T-cell (primary cell): Measurements from ENCODE around the gene ZNF524. TPM values are rescaled to one million over a fixed set of nuclear protein-coding genes. Genes with fewer than 3 reads are reported as not detected.
A peak's percentile ranks its signal among the peaks of the same experiment; 100 is the strongest.

Experiments
- ATAC-seq, 4 experiments: fragments of 200-7000 bp in 3 of 4; fragments of 150-1000 bp in 1 of 4; cut with Tn5 transposase; replicated peaks in 1 of 4; 1 replicate in 3 of 4; 2 replicates in 1 of 4; pipeline ENCODE4 v1.10.0; 2021; ENCODE audit warnings: moderate library complexity in 3 of 4, mild to moderate bottlenecking in 2 of 4, moderate number of reproducible peaks in 1 of 4
- CTCF ChIA-PET, 2 donors: fragments of 300-600 bp; sonication (Branson Sonifier 250); formaldehyde crosslinking; loops; one replicate each; lab custom pipeline; 2022; ENCODE audit warnings: antibody characterized with exemption in 2 of 2; lab: Charles Lee
- POLR2A ChIA-PET, 2 donors: fragments of 300-600 bp; sonication (Branson Sonifier 250); formaldehyde crosslinking; loops; one replicate each; lab custom pipeline; 2022; ENCODE audit warnings: antibody characterized with exemption in 2 of 2; lab: Charles Lee
- DNase-seq, 35 experiments: peaks; one replicate each; pipeline versions ENCODE4 v3.0.0 to v3.0.0-alpha.2; 2013 to 2023
- H3K27ac ChIP-seq: one replicate; pipeline ENCODE4 v1.5.1; 2013; ENCODE audit warnings: low read length
- H3K27me3 ChIP-seq, 2 experiments: replicated peaks in 1 of 2; 1 replicate in 1 of 2; 2 replicates in 1 of 2; pipeline versions ENCODE4 v1.6.1 to v1.7.0; 2013; ENCODE audit warnings: low read length in 1 of 2, mixed read lengths in 1 of 2; ENCODE audit not compliant: control insufficient read depth in 2 of 2, insufficient read depth in 2 of 2; ENCODE audit errors: extremely low read depth in 1 of 2
- H3K36me3 ChIP-seq, 2 donors: 1 replicate in 1 of 2; 2 replicates in 1 of 2; pipeline versions ENCODE4 v1.6.1 to v1.7.0; 2013; ENCODE audit warnings: low read length in 1 of 2; ENCODE audit not compliant: control insufficient read depth in 2 of 2, insufficient read depth in 1 of 2; ENCODE audit errors: extremely low read depth in 1 of 2
- H3K4me1 ChIP-seq, 2 experiments: 1 replicate in 1 of 2; 2 replicates in 1 of 2; pipeline versions ENCODE4 v1.6.1 to v1.7.0; 2013; ENCODE audit warnings: low read length in 2 of 2, mixed read lengths in 1 of 2; ENCODE audit not compliant: insufficient read depth in 2 of 2, control insufficient read depth in 1 of 2; ENCODE audit errors: extremely low read depth in 1 of 2
- H3K4me3 ChIP-seq, 2 donors: 1 replicate in 1 of 2; 2 replicates in 1 of 2; pipeline versions ENCODE4 v1.5.1 to v1.7.0; 2013; ENCODE audit warnings: mild to moderate bottlenecking in 2 of 2, low read length in 1 of 2, moderate library complexity in 1 of 2; ENCODE audit not compliant: control insufficient read depth in 1 of 2; ENCODE audit errors: extremely low read depth in 1 of 2
- H3K9me3 ChIP-seq: 2 replicates; pipeline ENCODE4 v1.7.0; 2013
- H3K27ac Mint-ChIP-seq, 2 donors: one replicate each; pipeline ENCODE4 v1.8.0; 2020 to 2021; ENCODE audit warnings: mild to moderate bottlenecking in 2 of 2, mixed read lengths in 2 of 2
- H3K27me3 Mint-ChIP-seq, 2 donors: one replicate each; pipeline ENCODE4 v1.8.0; 2021 to 2022; ENCODE audit warnings: mixed read lengths in 2 of 2
- H3K36me3 Mint-ChIP-seq: one replicate; pipeline ENCODE4 v1.8.0; 2021; ENCODE audit warnings: mixed read lengths
- H3K4me1 Mint-ChIP-seq, 3 donors: one replicate each; pipeline ENCODE4 v1.8.0; 2020 to 2022; ENCODE audit warnings: mixed read lengths in 3 of 3, mild to moderate bottlenecking in 1 of 3
- H3K4me3 Mint-ChIP-seq, 3 donors: one replicate each; pipeline ENCODE4 v1.8.0; 2020 to 2022; ENCODE audit warnings: mild to moderate bottlenecking in 3 of 3, mixed read lengths in 3 of 3, moderate library complexity in 3 of 3
- H3K9me3 Mint-ChIP-seq, 3 donors: one replicate each; pipeline ENCODE4 v1.8.0; 2020 to 2022; ENCODE audit warnings: mixed read lengths in 3 of 3
- WGBS: methylation state at CpG from one replicate; pipeline ENCODE4 v1.1.5; 2013; ENCODE audit warnings: missing lambda C conversion rate; ENCODE audit not compliant: insufficient coverage; 5-methylcytosine and 5-hydroxymethylcytosine counted together
- total RNA-seq, 35 experiments: library from RNA in 6 of 35; stranded (reverse) in 6 of 35; fragments of 120-200 nt in 1 of 35; gene quantifications; one replicate each; pipeline versions ENCODE4 v1.2.1 to v1.2.4 and lab custom pipeline; 2013 to 2026

Gene ZNF524
- total RNA-seq, 5 donors from 2014 or later (not counting 1 experiment from before 2014, with no cell fraction given) = 14.9 to 42.2 (median 33.4) TPM

DNA sequence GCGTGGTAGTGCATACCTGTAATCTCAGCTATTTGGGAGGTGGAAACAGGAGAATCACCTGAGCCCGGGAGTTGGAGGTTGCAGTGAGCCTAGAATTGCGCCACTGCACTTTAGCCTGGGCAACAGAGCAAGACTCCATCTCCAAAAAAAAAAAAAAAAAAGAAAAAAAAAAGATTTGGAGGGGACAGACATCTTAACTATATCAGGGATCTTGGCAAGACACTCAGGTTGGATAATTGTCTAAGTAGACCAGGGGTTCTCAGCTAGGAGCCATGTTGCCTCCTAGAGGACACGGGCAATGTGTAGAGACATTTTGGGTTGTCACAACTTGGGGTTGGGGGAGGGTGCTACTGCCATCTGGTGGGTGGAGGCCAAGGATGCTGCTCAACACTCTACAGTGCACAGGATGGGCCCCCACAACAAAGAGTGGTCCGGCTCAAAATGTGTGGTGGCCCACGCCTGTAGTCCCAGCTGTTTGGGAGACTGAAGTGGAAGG is 38.8 kb downstream of the ZNF524 start:
- peaks cover 17% of the 10 kb centered on the region for H3K36me3 Mint-ChIP-seq
- H3K9me3 Mint-ChIP-seq = no peaks in the 10 kb centered on the region
- H3K27me3 ChIP-seq = no peaks in the 10 kb centered on the region
- DNase-seq (peak in 32 of 35 experiments; percentile 33 to 77 (median 58)), ATAC-seq (no peak)
- peaks cover 0 to 2% of the 10 kb centered on the region in 2 donors for H3K27me3 Mint-ChIP-seq
- no peak overlapping the region for H3K4me3 ChIP-seq
- peak overlapping the region; percentile 57 to 88 (median 67) for H3K4me3 Mint-ChIP-seq
- ChIA-PET CTCF (interaction anchor here in 1 of 2 donors (0.6 to 0.8 kb wide), 3 partner anchors 8 to 33 kb away, joined by 4 to 5 read pairs (median 4); no protein-coding TSS in a partner anchor), POLR2A (no interaction called here)
- 40% methylated on average over 1 of the region's 6 CpGs for WGBS
- peak overlapping the region; percentile 9 for H3K27ac ChIP-seq
- no peaks in the 10 kb centered on the region for H3K9me3 ChIP-seq
- peaks cover 24 to 78% of the 10 kb centered on the region in 2 experiments for H3K4me1 ChIP-seq
- H3K27ac Mint-ChIP-seq = peak overlapping the region; percentile 78 to 84
- H3K36me3 ChIP-seq = peaks cover 0 to 2% of the 10 kb centered on the region in 2 donors
- H3K4me1 Mint-ChIP-seq = peaks cover 70 to 75% (median 72%) of the 10 kb centered on the region in 3 donors

DNA sequence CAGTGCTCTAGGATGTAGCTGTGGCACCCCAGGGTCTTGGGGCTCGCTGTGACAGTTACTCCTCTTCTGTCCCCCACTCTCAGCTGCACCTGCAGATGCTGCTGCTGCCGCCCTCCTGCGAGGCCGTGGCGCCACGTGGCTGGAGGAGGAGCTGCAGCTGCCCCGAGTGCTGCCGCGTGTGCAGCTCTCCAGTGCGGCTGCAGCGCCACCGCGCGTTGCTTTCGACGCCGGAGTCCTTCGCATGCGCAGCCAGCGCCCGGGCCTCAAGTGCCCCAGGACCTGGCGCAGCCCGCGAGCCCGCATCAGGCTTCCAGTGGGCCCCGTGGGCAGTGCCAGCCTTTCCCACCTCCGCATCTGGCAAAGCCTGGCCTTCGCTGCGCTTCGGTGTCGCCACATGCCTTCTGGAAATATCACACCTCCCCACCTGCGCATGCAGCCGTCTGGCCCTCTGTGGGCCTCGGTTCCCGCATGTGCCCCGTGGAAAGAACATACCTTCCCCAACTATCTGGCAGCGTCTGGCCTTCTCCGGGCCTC is 40.0 kb downstream of the ZNF524 start:
- peak in 34 of 35 experiments; percentile 54 to 90 (median 72) for DNase-seq
- peaks cover 33 to 84% of the 10 kb centered on the region in 2 experiments for H3K4me1 ChIP-seq

DNA sequence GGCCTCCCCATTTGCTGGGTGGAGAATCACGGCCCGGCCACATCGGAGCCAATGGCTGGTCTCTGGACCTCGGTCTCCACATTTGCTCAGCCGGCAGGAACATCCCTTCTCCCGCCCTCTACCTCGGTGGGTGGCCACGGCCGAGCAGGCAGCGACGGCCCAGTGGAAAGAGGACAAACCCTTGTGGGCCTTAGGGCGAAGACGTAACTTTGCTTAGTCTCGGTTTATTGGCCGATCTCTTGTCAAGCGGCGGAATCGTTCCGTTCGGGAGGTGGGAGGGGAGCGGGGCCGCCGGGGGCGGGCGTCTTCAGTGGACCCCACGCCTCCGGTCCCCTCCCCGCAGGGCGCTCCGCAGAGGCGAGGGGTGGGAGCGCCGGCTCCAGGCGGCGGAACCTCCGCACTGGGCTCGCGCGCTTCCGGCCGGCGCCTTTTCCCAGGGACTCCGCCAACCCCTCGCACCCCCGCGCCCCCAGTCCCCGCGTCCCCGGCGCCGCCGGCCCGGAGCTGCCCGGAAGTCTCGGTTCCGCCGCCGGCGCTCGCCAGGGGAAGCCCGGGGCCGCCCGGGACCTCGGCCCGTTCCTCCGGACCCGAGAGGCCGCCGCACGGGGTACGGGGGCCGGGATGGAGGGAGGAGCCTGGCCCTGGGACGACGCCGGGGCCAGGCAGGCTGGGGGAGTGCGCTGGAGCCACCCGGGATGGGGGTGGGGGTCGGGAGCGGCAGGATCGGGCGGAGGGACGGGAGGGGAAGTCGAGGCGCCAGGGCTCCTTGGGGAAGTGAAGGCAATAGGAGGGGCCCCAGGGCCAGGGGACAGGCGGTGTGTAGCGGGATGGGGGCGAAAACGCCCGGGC is 40.7 kb downstream of the ZNF524 start, which contains the start of gene ZNF580:
Gene ZNF580, plus strand, starts transcription at position 426 of the 849 bp plus-strand sequence. CDS start 1,507 bp downstream, outside the sequence.
- H3K36me3 Mint-ChIP-seq = peaks cover 18% of the 10 kb centered on the region
- H3K4me1 Mint-ChIP-seq = peaks cover 65 to 77% (median 75%) of the 10 kb centered on the region in 3 donors
- peaks cover 29 to 79% of the 10 kb centered on the region in 2 experiments for H3K4me1 ChIP-seq
- CTCF ChIA-PET = interaction anchor here in 1 of 2 donors (1.0 to 1.1 kb wide), 2 partner anchors 9 to 16 kb away, joined by 3 to 5 read pairs; partner anchors contain the start of gene ZNF784
- peak; percentile 18 to 39 (median 30) for ATAC-seq
- peak within 1 kb of the TSS; percentile 79 to 88 (median 84) for H3K4me3 Mint-ChIP-seq
- H3K36me3 ChIP-seq = peaks cover 10 to 13% of the 10 kb centered on the region in 2 donors
- no peaks in the 10 kb centered on the region for H3K9me3 Mint-ChIP-seq
- 2% methylated on average over 72 of the region's 89 CpGs for WGBS
- no peaks in the 10 kb centered on the region for H3K27me3 ChIP-seq
- H3K27me3 Mint-ChIP-seq = peaks cover 0 to 2% of the 10 kb centered on the region in 2 donors
- H3K27ac ChIP-seq = peak within 1 kb of the TSS; percentile 67
- H3K9me3 ChIP-seq = no peaks in the 10 kb centered on the region
- peak in 13 of 35 experiments; percentile 16 to 70 (median 49) for DNase-seq
- peak within 1 kb of the TSS; percentile 90 to 93 for H3K27ac Mint-ChIP-seq
- peak within 1 kb of the TSS; percentile 66 to 79 for H3K4me3 ChIP-seq
- POLR2A ChIA-PET = interaction anchor here in 1 of 2 donors (0.6 kb wide), 1 partner anchor 1121 kb away, joined by 3 read pairs; no protein-coding TSS in a partner anchor

More for the DNA sequence above, 40.0 kb downstream of the ZNF524 start:
- H3K4me3 ChIP-seq = peak overlapping the region in 1 of 2 donors; percentile 33
- H3K27me3 Mint-ChIP-seq = peaks cover 0 to 2% of the 10 kb centered on the region in 2 donors
- H3K9me3 ChIP-seq = no peaks in the 10 kb centered on the region
- 22% methylated on average over 32 of the region's 38 CpGs for WGBS
- CTCF ChIA-PET = interaction anchor here in 1 of 2 donors (0.7 to 1.1 kb wide), 3 partner anchors 9 to 16 kb away, joined by 3 to 5 read pairs (median 5); partner anchors contain the start of genes U2AF2 and ZNF784
- no peaks in the 10 kb centered on the region for H3K27me3 ChIP-seq
- peaks cover 6 to 9% of the 10 kb centered on the region in 2 donors for H3K36me3 ChIP-seq
- H3K27ac Mint-ChIP-seq = peak overlapping the region; percentile 84 to 87
- POLR2A ChIA-PET = interaction anchor here in 1 of 2 donors (0.6 kb wide), 1 partner anchor 1121 kb away, joined by 3 read pairs; no protein-coding TSS in a partner anchor
- peak overlapping the region; percentile 66 to 88 (median 75) for H3K4me3 Mint-ChIP-seq
- H3K4me1 Mint-ChIP-seq = peaks cover 72 to 78% (median 73%) of the 10 kb centered on the region in 3 donors
- H3K36me3 Mint-ChIP-seq = peaks cover 17% of the 10 kb centered on the region
- peak; percentile 28 to 59 (median 36) for ATAC-seq
- H3K9me3 Mint-ChIP-seq = no peaks in the 10 kb centered on the region
- peak overlapping the region; percentile 67 for H3K27ac ChIP-seq

DNA sequence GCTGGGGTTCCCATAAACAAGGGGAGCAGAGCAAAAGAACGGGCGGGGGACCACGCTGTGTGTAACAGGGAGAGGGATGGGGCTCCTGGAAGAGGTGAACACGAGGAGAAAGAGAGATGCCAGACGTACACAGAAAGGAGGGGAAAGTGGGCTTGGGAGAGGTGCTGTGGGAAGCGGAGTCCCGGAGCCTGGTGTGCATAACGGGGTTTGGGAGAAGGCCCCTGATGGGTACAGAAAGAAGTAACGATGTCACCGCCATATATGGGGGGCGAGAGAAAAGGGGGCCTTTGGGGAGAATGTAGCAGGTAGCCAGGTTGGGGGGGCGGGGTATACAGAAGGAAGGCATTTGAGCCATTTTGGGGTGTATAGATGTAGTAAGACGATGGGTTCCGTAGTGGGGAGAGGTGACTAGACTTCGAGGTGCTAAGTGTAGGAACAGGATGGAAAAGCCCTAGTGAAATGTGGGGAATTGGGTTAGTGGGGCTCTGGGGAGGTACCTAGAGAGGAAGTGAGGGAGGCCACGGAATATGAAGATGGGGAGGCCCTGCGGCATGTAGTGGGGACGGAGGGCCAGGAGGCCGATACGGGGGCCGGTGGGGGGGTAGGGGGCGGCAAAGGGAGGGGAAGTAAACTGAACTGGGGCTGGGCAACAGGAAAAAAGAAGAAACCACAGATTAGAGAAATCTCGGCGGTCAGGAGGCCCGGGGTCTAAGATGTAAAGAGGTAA is 41.5 kb downstream of the ZNF524 start:
- peak in 4 of 35 experiments; percentile 36 to 64 (median 40) for DNase-seq
- Histone ChIP-seq H3K9me3 (no peaks in the 10 kb centered on the region), H3K4me3 (peak overlapping the region; percentile 66 to 79), H3K27me3 (no peaks in the 10 kb centered on the region), H3K27ac (peak overlapping the region; percentile 63), H3K4me1 (peaks cover 22 to 71% of the 10 kb centered on the region in 2 experiments), H3K36me3 (peaks cover 10 to 13% of the 10 kb centered on the region in 2 donors)
- ChIA-PET POLR2A (no interaction called here), CTCF (interaction anchor here in 1 of 2 donors (1.5 to 1.7 kb wide), 2 partner anchors 9 to 13 kb away, joined by 4 read pairs; partner anchors contain the start of gene U2AF2)
- peaks cover 57 to 69% (median 67%) of the 10 kb centered on the region in 3 donors for H3K4me1 Mint-ChIP-seq
- peak overlapping the region; percentile 79 to 88 (median 84) for H3K4me3 Mint-ChIP-seq
- H3K27ac Mint-ChIP-seq = peak overlapping the region; percentile 90 to 93
- H3K9me3 Mint-ChIP-seq = no peaks in the 10 kb centered on the region
- H3K27me3 Mint-ChIP-seq = peaks cover 0 to 2% of the 10 kb centered on the region in 2 donors
- WGBS = 0% methylated on average over 25 of the region's 25 CpGs
- ATAC-seq = peak; percentile 1 to 7 (median 4)
- H3K36me3 Mint-ChIP-seq = peaks cover 15% of the 10 kb centered on the region

DNA sequence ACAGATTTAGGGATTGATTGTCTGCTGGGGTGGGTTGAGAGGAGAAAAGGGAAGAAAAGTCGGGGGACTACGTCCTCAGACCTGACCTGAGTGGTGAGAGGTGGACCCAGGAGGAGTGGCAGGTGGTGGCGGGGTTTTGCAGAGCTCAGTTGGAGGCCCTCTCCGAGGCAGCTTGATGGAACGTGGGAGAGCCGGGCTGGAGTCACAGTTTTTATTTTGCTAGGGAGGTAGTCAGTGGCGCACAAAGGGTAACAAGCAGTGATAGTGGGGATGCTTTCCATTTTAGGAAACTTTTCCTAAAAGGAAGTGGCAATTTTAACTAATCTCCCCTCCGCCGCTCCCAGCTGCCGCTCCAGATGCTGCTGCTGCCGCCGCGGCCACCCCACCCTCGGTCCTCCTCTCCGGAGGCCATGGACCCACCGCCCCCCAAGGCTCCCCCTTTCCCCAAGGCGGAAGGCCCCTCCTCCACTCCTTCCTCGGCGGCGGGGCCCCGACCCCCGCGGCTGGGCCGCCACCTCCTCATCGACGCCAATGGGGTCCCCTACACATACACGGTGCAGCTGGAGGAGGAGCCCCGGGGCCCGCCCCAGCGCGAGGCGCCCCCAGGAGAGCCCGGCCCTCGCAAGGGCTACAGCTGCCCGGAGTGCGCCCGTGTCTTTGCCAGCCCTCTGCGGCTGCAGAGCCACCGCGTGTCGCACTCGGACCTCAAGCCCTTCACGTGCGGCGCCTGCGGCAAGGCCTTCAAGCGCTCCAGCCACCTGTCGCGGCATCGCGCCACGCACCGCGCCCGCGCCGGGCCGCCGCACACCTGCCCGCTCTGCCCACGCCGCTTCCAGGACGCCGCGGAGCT is 42.3 kb downstream of the ZNF524 start:
- DNase-seq (peak in 5 of 35 experiments; percentile 30 to 50 (median 39)), ATAC-seq (peak; percentile 8 to 21 (median 18))
- WGBS = under 1% methylated on average over 56 of the region's 65 CpGs
- peak overlapping the region; percentile 66 to 79 for H3K4me3 ChIP-seq
- H3K9me3 ChIP-seq = no peaks in the 10 kb centered on the region
- H3K27me3 ChIP-seq = no peaks in the 10 kb centered on the region
- peaks cover 24 to 71% of the 10 kb centered on the region in 2 experiments for H3K4me1 ChIP-seq
- Mint-ChIP-seq H3K4me3 (peak overlapping the region; percentile 83 to 90 (median 88)), H3K36me3 (peaks cover 15% of the 10 kb centered on the region), H3K4me1 (peaks cover 52 to 67% (median 63%) of the 10 kb centered on the region in 3 donors), H3K27ac (peak overlapping the region; percentile 96 to 98), H3K27me3 (peaks cover 0 to 2% of the 10 kb centered on the region in 2 donors), H3K9me3 (no peaks in the 10 kb centered on the region)
- peak overlapping the region; percentile 84 for H3K27ac ChIP-seq
- ChIA-PET CTCF (interaction anchor here in 1 of 2 donors (1.5 to 1.7 kb wide), 2 partner anchors 9 to 12 kb away, joined by 4 read pairs; partner anchors contain the start of gene U2AF2), POLR2A (no interaction called here)
- peaks cover 10 to 13% of the 10 kb centered on the region in 2 donors for H3K36me3 ChIP-seq
